Esophagus squamous epithelium (tissue), 5 donors: ENCODE results near the gene GSE1. TPM values are rescaled to one million over a fixed set of nuclear protein-coding genes. Genes with fewer than 3 reads are reported as not detected.

Source experiments
- DNase-seq: peaks from one replicate; lab custom pipeline; 2025; lab: John Stamatoyannopoulos, UW
- H3K27ac ChIP-seq, 4 donors: fragments of 200-600 bp; sonication (generic); one replicate each; pipeline ENCODE4 v1.5.1; 2016 to 2019; ENCODE audit warnings: mild to moderate bottlenecking in 1 of 4
- H3K27me3 ChIP-seq, 4 donors: fragments of 200-600 bp; sonication (generic); 1 replicate in 3 of 4; 2 replicates in 1 of 4; pipeline versions ENCODE4 v1.5.1 to v1.6.0; 2017 to 2021; ENCODE audit warnings: antibody characterized with exemption in 1 of 4
- H3K36me3 ChIP-seq, 3 donors: fragments of 200-600 bp; sonication (generic); one replicate each; pipeline ENCODE4 v1.5.1; 2016 to 2019
- H3K4me1 ChIP-seq, 3 donors: fragments of 200-600 bp; sonication (generic); one replicate each; pipeline ENCODE4 v1.5.1; 2017 to 2019
- H3K4me3 ChIP-seq, 4 donors: fragments of 200-600 bp; sonication (generic); 1 replicate in 3 of 4; 2 replicates in 1 of 4; pipeline ENCODE4 v1.5.1; 2016 to 2019; ENCODE audit warnings: mild to moderate bottlenecking in 2 of 4, moderate library complexity in 1 of 4
- H3K9me3 ChIP-seq, 3 donors: fragments of 200-600 bp; sonication (generic); one replicate each; pipeline ENCODE4 v1.5.1; 2016 to 2019
- CTCF ChIP-seq, 6 experiments: fragments of 450-650 bp in 4 of 6; fragments of 200-600 bp in 2 of 6; sonication (generic) in 2 of 6; IDR thresholded peaks; one replicate each; pipeline ENCODE4 v1.5.1; 2016 to 2019; ENCODE audit warnings: antibody characterized with exemption in 6 of 6, mild to moderate bottlenecking in 4 of 6, moderate library complexity in 4 of 6
- POLR2A ChIP-seq, 4 donors: fragments of 450-650 bp; IDR thresholded peaks; one replicate each; pipeline ENCODE4 v1.6.1; 2017; ENCODE audit warnings: antibody characterized with exemption in 4 of 4, mild to moderate bottlenecking in 4 of 4, moderate library complexity in 3 of 4
- WGBS, 2 donors: methylation state at CpG; one replicate each; pipeline ENCODE4 v1.1.5; 2018; 5-methylcytosine and 5-hydroxymethylcytosine counted together
- intact Hi-C: fragments of 100-400 bp; cut with DNase I; formaldehyde crosslinking; loops from one replicate; pipeline ENCODE4 v1.15.0; 2022
- total RNA-seq, 4 donors: library from RNA; depleted of rRNA; stranded (reverse); fragments of >200 nt; gene quantifications; one replicate each; pipeline ENCODE4 v1.1.0, GENCODE V29; 2016
- donor health status: DM: yes; HTN: yes; CAD: no.

GSE1 gene
- total RNA-seq, 4 donors from 2014 or later, result 24.6 to 33.6 (median 28.9) TPM

- TF ChIP-seq POLR2A (IDR thresholded peaks at IDR 0.05), result no peak
- 84 to 100% methylated on average over 1 to 8 of the region's 35 CpGs for WGBS, 2 donors
- no peak overlapping the region for H3K27ac ChIP-seq
Measured at GRCh38 chr16:85632709-85633437, 19.8 kb downstream of the GSE1 start.

DNA sequence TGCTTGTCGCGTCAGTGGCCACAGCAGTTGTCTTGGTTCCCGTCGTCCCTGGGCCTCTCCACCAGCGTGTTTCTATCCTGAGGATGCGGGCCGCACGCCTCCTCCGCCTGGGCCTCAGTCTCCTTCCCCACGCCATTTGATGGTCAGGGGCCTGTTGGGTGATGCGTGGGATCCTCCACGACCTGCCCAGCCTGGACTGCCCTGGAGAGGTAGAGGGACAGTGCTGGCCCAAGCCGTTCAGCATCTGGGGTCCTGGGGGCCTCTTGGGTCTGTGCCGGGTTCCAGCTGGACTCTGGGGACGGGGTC lies 20.3 kb downstream of the GSE1 start:
- no CpG with 5 or more reads among the region's 15 CpGs for WGBS, 2 donors
- intact Hi-C loops, result no loop called here
- no peak for DNase-seq

More at GRCh38 chr16:85632709-85633437, 19.8 kb downstream of the GSE1 start:
- Histone ChIP-seq H3K27me3 (no peaks in the 10 kb centered on the region), H3K36me3 (peaks cover 0 to 73% (median 0%) of the 10 kb centered on the region in 3 donors), H3K9me3 (peaks cover 0 to 10% (median 10%) of the 10 kb centered on the region in 3 donors), H3K4me3 (no peak overlapping the region), H3K4me1 (peaks cover 12 to 38% (median 15%) of the 10 kb centered on the region in 3 donors)
- DNase-seq, result no peak
- intact Hi-C loops, result no loop called here

DNA sequence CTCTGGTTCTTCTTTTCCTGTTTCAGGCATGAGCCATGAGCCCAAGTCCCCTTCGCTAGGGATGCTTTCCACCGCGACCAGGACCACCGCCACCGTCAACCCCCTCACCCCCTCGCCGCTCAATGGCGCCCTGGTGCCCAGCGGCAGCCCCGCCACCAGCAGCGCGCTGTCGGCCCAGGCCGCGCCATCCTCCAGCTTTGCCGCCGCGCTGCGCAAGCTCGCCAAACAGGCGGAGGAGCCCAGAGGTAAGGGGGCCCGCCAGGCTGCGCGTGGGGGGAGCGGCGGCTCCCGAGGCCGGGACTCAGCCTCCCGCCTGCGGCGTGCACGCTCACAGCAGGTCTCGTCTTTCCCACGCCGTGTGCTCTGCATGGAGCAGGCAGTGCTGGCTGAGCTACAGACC lies 20.8 kb downstream of the GSE1 start:
- Histone ChIP-seq H3K4me1 (peaks cover 14 to 43% (median 15%) of the 10 kb centered on the region in 3 donors), H3K27me3 (no peaks in the 10 kb centered on the region), H3K4me3 (no peak overlapping the region), H3K27ac (no peak overlapping the region), H3K36me3 (peaks cover 0 to 66% (median 0%) of the 10 kb centered on the region in 3 donors), H3K9me3 (peaks cover 0 to 10% (median 10%) of the 10 kb centered on the region in 3 donors)
- intact Hi-C loops, result no loop called here
- 90 to 100% methylated on average over 1 to 14 of the region's 35 CpGs for WGBS, 2 donors
- DNase-seq, result no peak
- TF ChIP-seq CTCF (IDR thresholded peaks at IDR 0.05) (no peak), POLR2A (IDR thresholded peaks at IDR 0.05) (no peak)

More for the DNA sequence above, 20.3 kb downstream of the GSE1 start:
- no peak for TF ChIP-seq POLR2A (IDR thresholded peaks at IDR 0.05)
- TF ChIP-seq CTCF (IDR thresholded peaks at IDR 0.05), result no peak
- peaks cover 0 to 10% (median 10%) of the 10 kb centered on the region in 3 donors for H3K9me3 ChIP-seq
- H3K4me3 ChIP-seq, result no peak overlapping the region
- peaks cover 0 to 71% (median 0%) of the 10 kb centered on the region in 3 donors for H3K36me3 ChIP-seq
- H3K27me3 ChIP-seq, result no peaks in the 10 kb centered on the region
- no peak overlapping the region for H3K27ac ChIP-seq
- peaks cover 10 to 38% (median 12%) of the 10 kb centered on the region in 3 donors for H3K4me1 ChIP-seq

- TF ChIP-seq POLR2A (IDR thresholded peaks at IDR 0.05), result no peak
- TF ChIP-seq CTCF (IDR thresholded peaks at IDR 0.05), result no peak
- Histone ChIP-seq H3K36me3 (peaks cover 0 to 55% (median 0%) of the 10 kb centered on the region in 3 donors), H3K4me1 (peaks cover 24 to 53% (median 24%) of the 10 kb centered on the region in 3 donors), H3K27me3 (no peaks in the 10 kb centered on the region), H3K9me3 (peaks cover 0 to 2% (median 1%) of the 10 kb centered on the region in 3 donors), H3K4me3 (no peak overlapping the region), H3K27ac (no peak overlapping the region)
- WGBS, 2 donors, result 22 to 90% methylated on average over 3 to 4 of the region's 24 CpGs
- DNase-seq, result no peak
- intact Hi-C loops, result no loop called here
Measured at GRCh38 chr16:85634747-85635544, 21.8 kb downstream of the GSE1 start.

DNA sequence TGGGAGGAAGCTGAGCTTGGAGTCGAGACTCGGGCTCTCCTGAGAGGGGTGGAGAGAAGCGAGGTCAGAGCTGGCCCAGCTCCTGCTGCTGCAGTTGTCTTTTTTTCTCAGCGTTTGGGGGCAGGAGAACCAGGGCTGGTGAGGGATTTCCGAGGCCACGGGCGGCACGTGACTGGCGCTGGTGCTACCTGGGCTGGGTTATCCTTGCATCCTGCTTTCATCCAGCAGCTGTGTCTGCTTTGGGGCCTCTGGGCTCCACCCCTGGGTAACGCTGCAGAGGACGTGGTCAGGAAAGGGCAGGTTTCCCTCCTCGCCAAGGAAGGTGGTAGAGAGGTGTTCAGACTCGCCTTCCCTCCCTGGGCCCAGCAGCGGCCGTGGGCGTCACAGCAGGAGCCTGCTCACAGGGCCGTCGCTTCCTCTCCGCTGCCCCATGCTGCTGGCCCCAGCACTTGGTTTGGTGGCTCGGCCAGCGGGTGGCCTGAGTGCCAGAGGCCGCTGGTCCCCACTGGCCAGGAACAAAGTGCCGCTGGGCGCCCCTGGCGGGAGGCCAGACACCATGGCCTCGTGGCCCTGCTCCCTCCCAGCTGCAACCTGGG lies 22.5 kb downstream of the GSE1 start:
- 43 to 60% methylated on average over 5 to 16 of the region's 26 CpGs for WGBS, 2 donors
- no peak for DNase-seq
- Histone ChIP-seq H3K36me3 (peaks cover 0 to 50% (median 0%) of the 10 kb centered on the region in 3 donors), H3K4me3 (no peak overlapping the region), H3K27ac (no peak overlapping the region), H3K27me3 (no peaks in the 10 kb centered on the region), H3K4me1 (peaks cover 31 to 60% (median 31%) of the 10 kb centered on the region in 3 donors), H3K9me3 (no peaks in the 10 kb centered on the region)
- no peak for TF ChIP-seq POLR2A (IDR thresholded peaks at IDR 0.05)
- no peak for TF ChIP-seq CTCF (IDR thresholded peaks at IDR 0.05)
- intact Hi-C loops, result no loop called here
